SK-N-SH treated with all-trans-retinoic acid at 6 μM for 48 hours (cell line): Measurements from ENCODE around the gene KCNE3.

Source experiments
- ARNTL ChIP-seq: fragments of 450-650 bp; formaldehyde crosslinking; IDR thresholded peaks from 2 replicates; pipeline ENCODE4 v1.5.0; 2020; ENCODE audit warnings: low read depth, mild to moderate bottlenecking, moderate library complexity, borderline replicate concordance
- GLIS3 ChIP-seq: fragments of 250-450 bp; sonication (Bioruptor Pico); IDR thresholded peaks from 2 replicates; pipeline ENCODE4 v1.5.0; 2020; ENCODE audit warnings: mild to moderate bottlenecking, moderate library complexity
- PATZ1 ChIP-seq: fragments of 250-450 bp; sonication (Bioruptor Pico); IDR thresholded peaks from 2 replicates; pipeline ENCODE4 v1.8.0; 2020; ENCODE audit warnings: mild to moderate bottlenecking, moderate library complexity, borderline replicate concordance
- PPARA ChIP-seq: fragments of 250-450 bp; sonication (Bioruptor Pico); IDR thresholded peaks from 2 replicates; pipeline ENCODE4 v1.5.0; 2020; ENCODE audit warnings: mild to moderate bottlenecking, borderline replicate concordance
- RARB ChIP-seq: fragments of 250-450 bp; sonication (Bioruptor Pico); IDR thresholded peaks from 2 replicates; pipeline ENCODE4 v1.8.0; 2021; ENCODE audit warnings: mild to moderate bottlenecking, moderate library complexity
- ZFP3 ChIP-seq: fragments of 250-450 bp; sonication (Bioruptor Pico); IDR thresholded peaks from 2 replicates; pipeline ENCODE4 v1.5.0; 2020; ENCODE audit warnings: mild to moderate bottlenecking, moderate library complexity
- ZFP30 ChIP-seq: fragments of 450-650 bp; formaldehyde crosslinking; IDR thresholded peaks from 2 replicates; pipeline ENCODE4 v1.5.0; 2022; ENCODE audit warnings: mild to moderate bottlenecking, moderate library complexity

- TF ChIP-seq RARB (CRISPR knock-in tag), result no peak
- no peak for TF ChIP-seq ARNTL (CRISPR knock-in tag)
- TF ChIP-seq ZFP30 (CRISPR knock-in tag), result no peak
- no peak for TF ChIP-seq PPARA (CRISPR knock-in tag)
- no peak for TF ChIP-seq GLIS3 (CRISPR knock-in tag)
- TF ChIP-seq PATZ1 (CRISPR knock-in tag), result no peak
- no peak for TF ChIP-seq ZFP3 (CRISPR knock-in tag)
Measured at GRCh38 chr11:74457356-74457755, 10.0 kb downstream of the KCNE3 start.
